HG03196 (cell line): Measurements from ENCODE around the gene LIN7B.
"Not testable (repeated sequence)": the region's sequence is repeated elsewhere in the genome, so short reads cannot be mapped to it uniquely, and the experiment has no call there.

Experiments
- ATAC-seq: cut with Tn5 transposase; IDR thresholded peaks from one replicate; pipeline ENCODE4 v1.9.1; 2021; ENCODE audit not compliant: unreplicated experiment

The LIN7B gene

DNA sequence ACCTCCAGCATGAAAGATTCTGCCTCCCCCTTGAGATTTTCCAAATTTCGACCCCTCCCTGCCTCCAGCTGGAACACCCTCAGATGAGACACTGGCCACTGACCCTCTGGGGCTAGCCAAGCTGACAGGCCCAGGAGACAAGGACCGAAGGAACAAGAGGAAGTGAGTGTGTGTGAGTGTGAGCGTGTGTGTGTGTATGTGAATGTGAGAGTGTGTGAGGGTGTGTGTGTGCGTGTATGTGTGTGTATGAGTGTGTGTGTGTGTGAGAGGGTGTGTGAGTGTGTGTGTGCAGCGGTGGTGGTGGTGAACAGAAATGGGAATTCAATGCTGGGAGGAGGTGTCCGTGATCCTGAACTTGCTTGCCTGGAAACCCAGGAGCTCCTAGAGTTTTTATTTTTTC is 27.2 kb downstream of the LIN7B start:
- ATAC-seq, result no peak

DNA sequence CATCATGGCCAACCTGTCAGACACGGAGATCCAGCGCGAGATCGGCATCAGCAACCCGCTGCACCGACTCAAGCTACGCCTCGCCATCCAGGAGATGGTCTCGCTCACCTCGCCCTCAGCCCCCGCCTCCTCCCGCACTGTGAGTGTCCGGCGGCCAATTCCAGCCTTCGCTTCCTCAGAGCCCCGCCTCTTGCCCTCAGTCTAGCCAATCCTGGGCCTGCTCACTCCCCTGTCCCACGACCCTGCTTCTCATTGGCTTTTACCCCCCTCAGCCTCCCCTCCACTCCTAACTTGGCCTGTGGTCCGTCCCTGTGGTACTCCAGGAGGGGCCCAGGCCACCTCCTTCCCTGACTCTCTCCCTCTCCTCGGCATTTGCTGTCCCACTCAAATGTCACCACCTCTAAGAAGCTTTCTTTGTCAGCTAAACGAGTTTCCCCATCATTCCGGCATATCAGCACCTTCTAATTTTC is 28.7 kb downstream of the LIN7B start:
- peak; percentile 67 for ATAC-seq

DNA sequence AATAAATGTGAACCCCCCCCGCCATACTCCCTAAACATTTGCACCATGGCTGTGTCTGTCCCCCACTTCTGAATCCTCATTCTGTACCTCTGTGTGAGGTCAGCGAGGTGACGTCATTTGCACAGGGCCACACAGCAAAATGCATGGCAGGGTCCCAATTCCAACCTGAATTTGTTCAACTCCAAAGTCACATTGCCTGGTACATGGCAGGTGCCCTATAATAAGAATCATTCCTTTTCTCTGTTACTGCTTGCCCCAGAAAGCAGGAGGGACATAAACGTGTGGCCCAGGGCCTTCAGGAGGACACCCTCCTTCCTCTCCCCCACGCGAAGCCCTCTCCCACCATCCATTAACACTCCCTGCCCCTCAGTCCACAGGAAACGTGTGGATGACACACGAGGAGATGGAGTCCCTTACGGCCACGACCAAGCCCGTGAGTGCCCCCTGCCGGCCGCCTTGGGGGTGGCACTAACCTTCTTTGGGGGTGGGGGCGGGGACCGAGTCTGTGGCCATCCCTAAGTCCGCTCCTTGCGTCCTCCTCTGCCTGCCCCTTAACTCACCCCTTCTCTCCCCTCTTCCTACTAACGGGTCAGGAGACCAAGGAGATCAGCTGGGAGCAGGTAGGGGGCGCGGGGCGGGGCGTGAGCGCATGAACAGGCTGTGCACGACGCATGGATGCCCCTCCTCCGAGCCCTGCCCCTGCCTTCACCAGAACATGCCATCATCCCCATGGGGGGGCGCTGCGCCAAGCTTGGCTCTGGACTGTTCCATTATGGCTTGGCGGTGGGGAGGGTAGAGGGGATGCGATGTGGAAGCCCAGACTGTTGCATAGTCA is 31.6 kb downstream of the LIN7B start:
- no peak for ATAC-seq

DNA sequence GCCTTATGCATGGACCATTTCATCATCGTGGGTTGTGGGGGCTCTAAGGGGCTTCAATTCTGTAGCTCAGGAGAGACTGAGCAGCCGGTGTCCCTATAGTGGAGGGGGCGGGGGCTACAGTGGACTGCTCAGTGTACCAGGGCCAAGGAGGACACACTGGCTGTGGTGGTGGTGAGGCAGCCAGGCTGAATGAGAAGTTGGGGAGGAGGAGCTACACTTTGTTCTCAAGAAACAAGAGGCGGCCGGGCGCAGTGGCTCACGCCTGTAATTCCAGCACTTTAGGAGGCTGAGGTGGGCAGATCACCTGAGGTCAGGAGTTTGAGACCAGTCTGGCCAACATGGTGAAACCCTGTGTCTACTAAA is 32.2 kb downstream of the LIN7B start:
- not testable (repeated sequence) for ATAC-seq

DNA sequence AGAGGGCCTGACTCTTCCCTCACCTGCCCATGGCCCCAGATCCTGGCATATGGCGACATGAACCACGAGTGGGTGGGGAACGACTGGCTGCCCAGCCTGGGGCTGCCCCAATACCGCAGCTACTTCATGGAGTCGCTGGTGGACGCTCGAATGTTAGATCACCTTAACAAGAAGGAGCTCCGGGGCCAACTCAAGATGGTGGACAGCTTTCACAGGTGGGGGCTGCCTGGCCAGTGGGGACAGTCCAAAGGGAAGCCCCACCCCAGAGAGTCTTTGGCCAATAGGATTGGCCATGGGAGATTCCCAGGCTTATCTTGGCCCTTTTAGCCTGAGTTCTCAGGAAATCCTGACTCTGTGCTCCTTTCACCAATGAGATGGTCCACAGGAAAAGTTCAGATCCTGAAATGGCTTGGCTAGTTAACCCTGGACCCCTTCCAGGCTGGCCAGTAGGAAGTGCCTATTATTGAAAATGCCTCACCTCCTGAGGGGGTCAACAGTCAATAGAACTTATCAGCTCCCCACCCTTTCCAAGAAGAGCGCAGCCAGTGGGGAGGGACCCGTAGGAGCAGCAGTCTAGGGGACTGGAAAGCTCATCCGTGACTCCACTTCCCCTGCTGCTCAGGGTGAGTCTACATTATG is 34.0 kb downstream of the LIN7B start:
- ATAC-seq, result no peak

DNA sequence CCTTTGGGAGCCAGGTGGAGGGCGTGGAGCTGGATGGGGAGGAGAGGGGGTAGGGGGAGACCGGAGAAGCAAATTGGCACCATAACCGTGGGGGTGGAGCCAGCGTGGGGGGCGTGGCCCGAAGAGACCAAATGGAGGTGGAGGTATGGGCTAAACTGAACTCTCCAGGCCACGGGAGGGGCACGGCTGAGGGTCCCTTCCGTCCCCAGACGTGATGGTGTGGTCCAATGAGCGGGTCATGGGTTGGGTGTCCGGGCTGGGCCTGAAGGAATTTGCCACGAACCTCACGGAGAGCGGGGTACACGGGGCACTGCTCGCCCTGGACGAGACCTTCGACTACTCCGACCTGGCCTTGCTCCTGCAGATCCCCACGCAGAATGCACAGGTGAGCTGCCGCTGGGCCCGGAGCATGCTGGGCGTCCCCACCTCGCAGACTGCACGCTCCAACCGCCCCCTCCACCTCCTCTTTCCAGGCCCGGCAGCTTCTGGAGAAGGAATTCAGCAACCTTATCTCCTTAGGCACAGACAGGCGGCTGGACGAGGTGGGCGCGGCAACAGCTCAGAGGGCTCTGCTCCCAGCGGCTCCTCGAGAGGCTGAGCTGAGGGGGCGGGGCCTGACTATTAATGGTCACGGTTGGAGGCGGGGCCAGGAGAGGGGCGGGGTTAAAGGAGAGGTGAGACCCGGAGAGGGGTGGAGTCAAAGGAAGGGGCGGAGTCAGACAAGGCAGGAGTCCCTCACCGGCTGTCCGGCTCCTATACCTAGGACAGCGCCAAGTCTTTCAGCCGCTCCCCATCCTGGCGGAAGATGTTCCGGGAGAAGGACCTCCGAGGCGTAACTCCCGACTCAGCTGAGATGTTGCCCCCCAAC is 34.8 kb downstream of the LIN7B start:
- ATAC-seq, result no peak

DNA sequence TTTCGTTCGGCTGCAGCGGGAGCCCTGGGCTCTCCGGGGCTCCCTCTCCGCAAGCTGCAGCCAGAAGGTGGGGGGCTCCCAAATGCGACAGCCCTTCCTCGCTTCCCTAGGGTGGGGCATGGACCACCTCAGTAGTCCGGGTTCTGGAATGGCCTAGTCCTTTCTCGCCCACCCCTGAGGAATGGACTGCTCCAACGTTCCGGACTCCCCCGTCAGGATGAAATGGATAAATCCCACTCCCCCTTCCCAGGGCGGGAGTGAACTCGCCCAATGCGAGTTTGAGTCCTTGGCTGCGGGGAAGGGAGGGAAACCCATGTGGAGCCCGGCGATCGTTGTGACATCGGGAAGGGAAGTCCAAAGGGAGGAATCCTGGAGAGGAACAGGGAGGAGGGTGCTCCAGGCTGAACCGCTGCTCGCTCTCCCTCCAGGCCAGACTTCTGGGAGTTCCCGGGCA is 35.5 kb downstream of the LIN7B start:
- no peak for ATAC-seq

DNA sequence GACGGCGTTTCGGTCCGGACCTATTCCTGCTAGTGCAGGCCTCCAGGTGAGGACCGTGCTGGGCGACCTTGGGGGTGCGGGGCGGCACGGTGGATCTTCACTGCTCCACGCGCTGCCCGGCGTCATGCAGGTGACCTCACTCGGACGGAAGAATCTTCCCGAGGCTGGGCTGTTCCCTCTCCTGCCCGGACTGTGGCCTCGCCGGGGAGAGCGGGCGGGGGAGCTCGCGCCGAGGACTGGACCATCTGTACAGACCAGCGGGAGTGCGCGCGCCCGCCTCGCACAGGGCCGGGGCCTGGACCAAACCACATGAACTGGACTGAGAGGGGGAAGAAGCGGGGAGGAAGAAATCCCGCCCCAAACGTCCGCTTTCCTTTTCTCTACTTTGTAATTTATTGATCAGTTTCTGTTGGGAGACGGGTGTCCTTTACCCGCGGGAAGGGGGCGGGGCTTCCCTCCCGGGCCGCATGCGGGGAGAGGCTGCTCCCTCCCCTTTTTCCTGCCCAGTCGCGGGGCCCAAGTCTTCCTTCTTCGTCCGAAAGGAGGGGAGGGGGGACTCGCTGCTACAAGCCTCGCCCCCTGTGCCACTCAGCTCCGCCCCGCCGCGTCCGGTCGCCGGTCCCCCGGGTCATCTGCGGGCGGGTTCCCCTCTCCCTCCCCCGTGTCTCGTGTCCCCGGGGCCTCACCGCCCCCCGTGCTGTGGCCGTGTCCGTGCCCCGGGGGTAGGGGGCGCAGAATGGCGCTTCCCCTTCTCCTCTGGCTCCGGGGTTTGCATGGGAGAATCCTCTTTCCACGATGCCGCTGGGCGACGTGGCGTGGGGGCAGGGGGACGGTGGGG is 36.2 kb downstream of the LIN7B start:
- ATAC-seq, result no peak

DNA sequence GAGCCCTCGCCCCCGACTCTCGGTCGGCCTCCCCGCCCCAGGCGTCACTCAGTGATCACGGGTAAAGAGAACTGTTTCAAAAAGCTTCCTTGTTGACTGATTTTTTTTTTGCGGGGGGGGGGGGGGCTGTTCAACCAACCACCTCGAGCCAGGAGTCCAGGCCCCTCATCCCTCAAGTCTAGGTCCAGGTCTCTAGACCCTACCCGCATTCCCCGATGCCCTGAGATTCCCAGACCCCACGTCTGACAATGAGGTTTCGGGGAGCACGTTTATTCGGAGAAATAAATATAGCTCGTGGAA is 36.7 kb downstream of the LIN7B start:
- no peak for ATAC-seq

DNA sequence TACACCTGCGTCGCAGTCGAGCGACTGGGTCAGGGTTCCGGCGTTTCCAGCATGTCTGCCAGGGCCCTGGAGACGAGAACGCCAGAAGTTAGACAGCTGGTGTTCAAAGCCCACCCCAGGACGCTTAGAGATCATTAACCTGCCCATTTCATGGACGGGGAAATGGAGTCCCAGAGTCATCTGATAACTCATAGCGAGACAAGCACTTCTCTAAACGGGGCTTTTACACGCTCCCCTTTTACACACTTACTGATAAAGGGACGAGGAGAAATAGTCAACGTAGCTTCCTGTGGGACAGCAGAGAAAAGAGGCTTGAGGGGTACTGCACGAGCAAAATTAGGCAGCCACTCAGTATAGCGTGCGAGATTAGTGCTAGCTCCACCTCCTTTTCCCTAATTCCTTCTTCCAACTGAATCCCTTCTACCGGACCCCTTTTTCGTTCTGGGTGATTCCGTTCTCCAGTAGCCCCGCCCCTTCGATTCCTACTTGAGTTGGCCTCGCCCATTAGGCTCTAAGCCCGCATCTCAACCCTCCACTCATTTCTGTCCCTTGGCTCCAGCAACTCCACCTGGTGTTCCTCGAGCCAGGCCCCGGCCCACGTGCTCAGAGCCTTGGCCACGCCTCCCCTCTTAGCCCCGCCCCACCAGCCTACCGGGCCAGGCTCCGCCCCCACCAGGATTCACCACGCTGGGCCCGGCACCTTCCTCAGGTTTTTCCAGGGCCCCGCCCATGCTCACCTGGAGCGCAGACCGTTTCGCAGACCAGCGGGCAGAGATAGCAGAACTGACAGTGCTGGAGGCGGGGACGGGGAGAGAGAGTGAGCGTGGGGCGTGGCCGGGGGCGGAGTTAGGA is 37.3 kb downstream of the LIN7B start:
- ATAC-seq, result no peak

DNA sequence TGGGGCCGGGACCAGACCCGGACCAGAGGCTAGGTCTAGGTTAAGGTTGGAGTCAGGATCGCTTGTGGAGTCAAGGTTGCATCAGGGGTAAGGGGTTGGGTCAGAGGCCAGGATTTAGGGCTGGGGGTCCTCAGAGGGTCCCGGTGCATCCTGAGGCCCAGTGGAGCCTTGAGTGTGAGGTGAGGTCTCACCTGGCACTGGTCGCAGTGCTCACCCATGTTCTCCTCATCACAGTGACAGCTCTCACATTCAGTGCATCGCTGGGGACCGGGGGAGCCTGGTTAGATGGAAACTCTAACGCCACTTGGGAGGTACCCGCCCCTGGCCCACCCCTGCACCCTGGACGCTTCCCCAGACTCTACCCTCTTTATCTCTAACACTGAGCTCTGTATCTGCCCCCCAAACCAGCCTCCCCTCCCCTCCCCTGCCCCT is 38.0 kb downstream of the LIN7B start:
- ATAC-seq, result no peak

DNA sequence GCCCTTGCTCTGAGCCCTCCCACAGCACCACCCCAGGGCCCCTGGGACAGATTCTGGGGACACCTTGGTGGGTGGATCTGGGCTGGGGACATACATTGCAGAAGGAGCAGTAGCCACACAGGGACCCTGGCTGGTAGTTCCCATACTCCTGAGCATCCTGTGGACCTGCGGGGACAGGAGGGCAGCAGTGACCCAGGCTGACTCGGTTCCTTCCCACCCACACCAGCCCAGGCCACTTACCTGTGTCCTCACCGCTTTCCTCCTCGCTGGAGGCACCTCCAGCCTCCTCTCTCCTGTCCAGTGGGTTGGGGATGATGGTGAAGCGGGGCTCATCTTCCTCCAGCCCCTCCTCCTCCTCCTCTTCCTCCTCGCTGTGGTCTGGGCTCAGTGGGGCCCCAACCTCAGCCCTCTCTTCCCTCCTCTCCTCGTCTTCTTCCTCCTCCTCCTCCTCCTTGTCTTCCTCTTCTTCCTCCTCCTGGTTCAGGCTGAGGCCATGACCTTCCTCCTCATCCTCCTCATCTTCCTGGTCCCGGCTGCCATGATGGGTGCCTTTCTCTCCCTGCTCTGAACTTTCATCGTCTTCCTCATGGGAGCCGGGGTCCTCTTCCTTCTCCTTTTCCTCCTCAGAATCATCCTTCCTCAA is 39.1 kb downstream of the LIN7B start:
- no peak for ATAC-seq

DNA sequence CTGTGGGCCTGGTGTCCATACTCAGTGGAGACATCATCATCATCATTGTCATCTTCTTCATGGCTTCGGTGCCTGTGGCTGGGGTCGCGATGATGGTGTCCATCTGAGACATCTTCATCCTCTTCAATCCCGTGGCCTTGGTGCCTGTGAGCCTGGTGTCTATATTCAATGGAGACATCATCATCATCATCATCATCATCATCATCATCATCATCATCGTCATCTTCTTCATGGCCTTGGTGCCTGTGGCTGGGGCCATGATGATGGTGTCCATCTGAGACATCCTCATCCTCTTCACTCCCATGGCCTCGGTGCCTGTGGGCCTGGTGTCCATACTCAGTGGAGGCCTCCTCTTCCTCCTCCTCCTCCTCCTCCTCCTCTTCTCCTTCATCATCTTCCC is 40.1 kb downstream of the LIN7B start:
- no peak for ATAC-seq

DNA sequence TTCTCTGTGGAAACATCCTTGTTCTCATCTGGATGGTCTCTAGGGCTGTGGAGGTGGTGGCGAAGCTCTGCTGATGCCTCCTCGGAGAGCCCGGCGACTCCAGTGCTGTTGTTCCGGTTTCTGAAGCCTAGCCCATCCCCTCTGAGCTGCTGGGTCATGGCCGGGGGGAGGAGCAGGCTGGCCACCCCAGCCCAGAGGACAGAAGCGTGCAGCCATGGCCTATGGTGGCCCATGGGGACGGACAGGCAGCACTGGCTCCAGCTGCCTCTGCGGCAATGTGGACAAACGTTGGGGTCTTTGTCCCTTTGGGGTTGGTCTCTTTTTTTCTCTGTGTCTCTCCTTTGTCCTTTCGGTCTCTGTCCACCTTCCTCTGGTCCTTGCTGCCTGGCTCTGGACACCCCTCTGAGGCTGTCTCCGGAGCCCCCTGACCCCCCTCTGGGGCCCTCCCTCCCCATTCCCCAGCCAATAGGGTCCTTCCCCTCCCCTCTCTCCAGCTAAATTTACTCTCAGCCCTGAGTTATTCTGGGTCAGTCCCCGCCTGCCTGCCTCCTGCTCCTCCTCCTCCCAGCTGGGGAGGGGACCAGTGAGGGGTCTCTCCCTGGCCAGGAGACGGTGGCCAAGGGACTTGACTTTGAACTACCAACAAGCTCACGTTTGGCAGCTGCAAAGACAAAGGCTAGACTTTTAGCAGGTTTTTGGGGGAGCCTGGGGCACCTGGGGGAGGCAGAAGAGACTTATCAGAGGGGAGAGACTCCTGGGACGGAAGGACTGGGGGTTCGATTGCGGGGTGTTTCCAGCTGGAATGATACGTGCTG is 41.0 kb downstream of the LIN7B start, which contains the start of gene HRC:
HRC (minus strand) TSS at position 392 of the 815 bp plus-strand sequence; CDS start at position 233, 159 bp downstream.
- no peak for ATAC-seq

DNA sequence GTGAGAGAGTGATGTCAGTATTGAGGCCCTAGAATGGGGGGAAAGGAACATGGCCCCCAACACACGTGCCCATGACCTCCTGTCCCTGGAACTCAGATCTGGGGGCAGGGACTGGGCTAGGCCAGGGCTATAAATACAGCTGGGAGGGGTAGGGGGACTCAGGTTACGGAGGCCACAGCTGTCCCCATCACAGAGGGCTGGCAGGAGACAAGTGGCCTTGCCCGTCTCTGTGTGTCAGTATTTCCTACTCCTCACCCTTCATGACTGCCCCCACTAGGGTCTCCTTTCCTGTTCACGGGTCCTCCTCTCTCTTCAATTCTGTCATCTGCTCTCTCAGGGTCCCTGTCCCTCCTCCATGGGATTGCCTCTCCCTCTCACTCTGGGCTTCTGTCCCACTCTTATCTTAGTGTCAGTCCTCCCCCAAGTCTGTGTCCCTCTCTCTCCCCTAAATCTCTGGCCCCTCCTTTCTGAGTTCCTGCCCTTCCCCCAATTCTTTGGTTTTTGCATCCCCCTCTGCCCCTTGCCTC is 41.7 kb downstream of the LIN7B start:
- ATAC-seq, result no peak

DNA sequence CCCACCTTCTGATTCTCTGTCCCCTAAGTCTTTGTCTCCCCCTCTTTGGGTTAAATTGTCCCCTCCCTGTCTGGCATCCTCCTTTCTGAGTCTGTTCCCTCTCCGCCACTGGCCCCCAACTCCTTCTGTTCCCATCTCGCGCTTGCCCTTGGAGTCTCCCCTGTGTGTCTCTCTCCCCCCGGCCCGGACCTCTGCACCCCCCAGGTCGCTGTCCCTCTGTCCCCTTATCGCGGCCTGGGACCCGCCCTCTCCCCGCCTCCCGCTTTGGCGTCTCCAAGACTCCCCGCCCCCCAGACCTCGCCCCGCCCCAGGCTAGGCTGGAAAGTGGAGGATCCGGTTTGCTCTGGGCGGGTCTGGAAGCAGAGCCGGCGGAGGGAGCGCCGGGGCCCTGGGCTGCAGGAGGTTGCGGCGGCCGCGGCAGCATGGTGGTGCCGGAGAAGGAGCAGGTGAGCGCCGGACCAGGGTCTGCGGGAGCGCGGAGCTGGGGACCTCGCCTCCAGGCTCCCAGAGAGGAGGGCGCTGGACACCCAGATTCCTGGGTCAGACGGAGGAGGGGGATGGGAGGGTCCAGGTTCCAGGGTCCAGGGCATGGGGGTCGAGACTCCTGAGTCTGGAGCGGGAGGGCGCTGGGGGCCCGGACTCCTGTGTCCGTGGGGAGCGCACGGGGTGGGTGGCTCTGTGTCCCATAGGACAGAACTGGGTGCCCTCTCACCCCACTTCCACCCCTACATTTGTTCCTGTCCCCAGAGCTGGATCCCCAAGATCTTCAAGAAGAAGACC is 43.5 kb downstream of the LIN7B start, which contains the start of gene TRPM4:
TRPM4 (plus strand) TSS at position 348 of the 780 bp plus-strand sequence; CDS start at position 423, 75 bp downstream.
- no peak for ATAC-seq
